NB4 (cell line): Measurements from ENCODE around the gene TLR8.

Source experiments
- MYC ChIP-seq: IDR thresholded peaks from 2 replicates; pipeline ENCODE4 v1.6.1; 2011; ENCODE audit warnings: low read depth, low read length
- POLR2A ChIP-seq: IDR thresholded peaks from 2 replicates; pipeline ENCODE4 v1.6.1; 2011; ENCODE audit warnings: mild to moderate bottlenecking; ENCODE audit not compliant: insufficient read length; ENCODE audit errors: extremely low read depth
- TF ChIP-seq, protein P1 (sequence below): IDR thresholded peaks from one replicate; pipeline ENCODE4 v1.5.1; 2012; ENCODE audit warnings: low read depth, low read length
- TF ChIP-seq, protein P2 (sequence below): IDR thresholded peaks from 2 replicates; pipeline ENCODE4 v1.6.1; 2011; ENCODE audit warnings: low read depth, low read length

DNA sequence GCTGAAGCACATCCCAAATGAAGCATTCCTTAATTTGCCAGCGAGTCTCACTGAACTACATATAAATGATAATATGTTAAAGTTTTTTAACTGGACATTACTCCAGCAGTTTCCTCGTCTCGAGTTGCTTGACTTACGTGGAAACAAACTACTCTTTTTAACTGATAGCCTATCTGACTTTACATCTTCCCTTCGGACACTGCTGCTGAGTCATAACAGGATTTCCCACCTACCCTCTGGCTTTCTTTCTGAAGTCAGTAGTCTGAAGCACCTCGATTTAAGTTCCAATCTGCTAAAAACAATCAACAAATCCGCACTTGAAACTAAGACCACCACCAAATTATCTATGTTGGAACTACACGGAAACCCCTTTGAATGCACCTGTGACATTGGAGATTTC, 14.6 kb downstream of the TLR8 start:
- TF ChIP-seq, protein P1, sequence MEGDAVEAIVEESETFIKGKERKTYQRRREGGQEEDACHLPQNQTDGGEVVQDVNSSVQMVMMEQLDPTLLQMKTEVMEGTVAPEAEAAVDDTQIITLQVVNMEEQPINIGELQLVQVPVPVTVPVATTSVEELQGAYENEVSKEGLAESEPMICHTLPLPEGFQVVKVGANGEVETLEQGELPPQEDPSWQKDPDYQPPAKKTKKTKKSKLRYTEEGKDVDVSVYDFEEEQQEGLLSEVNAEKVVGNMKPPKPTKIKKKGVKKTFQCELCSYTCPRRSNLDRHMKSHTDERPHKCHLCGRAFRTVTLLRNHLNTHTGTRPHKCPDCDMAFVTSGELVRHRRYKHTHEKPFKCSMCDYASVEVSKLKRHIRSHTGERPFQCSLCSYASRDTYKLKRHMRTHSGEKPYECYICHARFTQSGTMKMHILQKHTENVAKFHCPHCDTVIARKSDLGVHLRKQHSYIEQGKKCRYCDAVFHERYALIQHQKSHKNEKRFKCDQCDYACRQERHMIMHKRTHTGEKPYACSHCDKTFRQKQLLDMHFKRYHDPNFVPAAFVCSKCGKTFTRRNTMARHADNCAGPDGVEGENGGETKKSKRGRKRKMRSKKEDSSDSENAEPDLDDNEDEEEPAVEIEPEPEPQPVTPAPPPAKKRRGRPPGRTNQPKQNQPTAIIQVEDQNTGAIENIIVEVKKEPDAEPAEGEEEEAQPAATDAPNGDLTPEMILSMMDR = no peak
- TF ChIP-seq POLR2A (no peak), MYC (no peak)
- TF ChIP-seq, protein P2, sequence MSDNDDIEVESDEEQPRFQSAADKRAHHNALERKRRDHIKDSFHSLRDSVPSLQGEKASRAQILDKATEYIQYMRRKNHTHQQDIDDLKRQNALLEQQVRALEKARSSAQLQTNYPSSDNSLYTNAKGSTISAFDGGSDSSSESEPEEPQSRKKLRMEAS = no peak
